Endothelial cell (in vitro differentiated cells): Measurements from ENCODE around the gene PAPSS2. TPM values are rescaled to one million over a fixed set of nuclear protein-coding genes. Genes with fewer than 3 reads are reported as not detected.

Experiments used
- DNase-seq: peaks from one replicate; pipeline ENCODE4 v3.0.0; 2021; ENCODE audit warnings: low spot score
- H3K27ac Mint-ChIP-seq: one replicate; pipeline ENCODE4 v1.8.0; 2021; ENCODE audit warnings: mixed read lengths, inconsistent platforms; ENCODE audit not compliant: unreplicated experiment
- H3K27me3 Mint-ChIP-seq: one replicate; pipeline ENCODE4 v1.8.0; 2021; ENCODE audit warnings: mild to moderate bottlenecking, moderate library complexity, mixed read lengths, inconsistent platforms; ENCODE audit not compliant: unreplicated experiment
- H3K36me3 Mint-ChIP-seq: one replicate; pipeline ENCODE4 v1.8.0; 2021; ENCODE audit warnings: mild to moderate bottlenecking, low read depth, mixed read lengths, inconsistent platforms; ENCODE audit not compliant: unreplicated experiment
- H3K4me1 Mint-ChIP-seq: one replicate; pipeline ENCODE4 v1.8.0; 2021; ENCODE audit warnings: mild to moderate bottlenecking, mixed read lengths, inconsistent platforms; ENCODE audit not compliant: unreplicated experiment
- H3K4me3 Mint-ChIP-seq: one replicate; pipeline ENCODE4 v1.8.0; 2021; ENCODE audit warnings: mild to moderate bottlenecking, mixed read lengths, inconsistent platforms; ENCODE audit not compliant: unreplicated experiment
- H3K9me3 Mint-ChIP-seq: one replicate; pipeline ENCODE4 v1.8.0; 2021; ENCODE audit warnings: mixed read lengths, inconsistent platforms; ENCODE audit not compliant: unreplicated experiment
- CTCF ChIP-seq: fragments of 200-600 bp; sonication (generic); IDR thresholded peaks from one replicate; pipeline ENCODE4 v1.5.0; 2021; ENCODE audit warnings: antibody characterized with exemption; ENCODE audit not compliant: unreplicated experiment
- total RNA-seq: library from RNA; stranded (reverse); fragmentation: NEBNext Ultra II Directional; extraction: Animal tissue kit (Norgen Biotek cat#: 25700); gene quantifications from one replicate; pipeline ENCODE4 v1.2.1, GENCODE V29; 2021; ENCODE audit not compliant: unreplicated experiment

Gene PAPSS2
- total RNA-seq, 1 donor from 2014 or later = 31.0 TPM

DNA sequence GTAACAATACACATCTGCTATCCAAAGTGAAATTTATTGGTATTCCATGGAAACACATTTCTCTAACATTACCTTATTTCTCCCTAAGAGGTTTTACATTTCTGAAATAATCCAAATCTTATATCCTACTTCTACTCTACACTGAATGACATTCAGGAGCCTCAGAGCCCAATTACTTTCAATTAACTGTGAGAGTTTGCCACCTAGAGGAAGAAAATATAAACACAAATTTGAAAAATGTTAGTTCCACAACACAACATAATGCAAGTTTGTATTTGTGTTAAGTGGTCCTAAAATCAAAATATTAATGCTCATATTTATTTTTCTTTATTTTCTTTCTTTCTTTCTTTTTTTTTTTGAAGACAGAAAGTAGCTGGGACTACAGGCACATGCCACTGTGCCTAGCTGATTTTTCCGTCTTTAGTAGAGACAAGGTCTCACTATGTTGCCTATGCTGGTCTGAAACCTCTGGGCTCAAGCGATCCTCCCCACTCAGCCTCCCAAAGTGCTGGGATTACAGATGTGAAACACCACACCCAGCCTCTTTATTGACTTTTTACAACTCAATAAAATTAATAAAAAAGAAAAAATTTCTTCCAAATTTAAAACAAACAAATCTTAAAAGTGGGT, 112.3 kb downstream of the PAPSS2 start:
- no peak for DNase-seq
- H3K27ac Mint-ChIP-seq = no peak overlapping the region
- no peaks in the 10 kb centered on the region for H3K36me3 Mint-ChIP-seq
- peaks cover 6% of the 10 kb centered on the region for H3K4me1 Mint-ChIP-seq
- no peak overlapping the region for H3K4me3 Mint-ChIP-seq
- peak; percentile 61 for TF ChIP-seq CTCF
- H3K27me3 Mint-ChIP-seq = no peaks in the 10 kb centered on the region
- H3K9me3 Mint-ChIP-seq = no peaks in the 10 kb centered on the region

- Mint-ChIP-seq H3K9me3 (no peaks in the 10 kb centered on the region), H3K4me1 (peaks cover 4% of the 10 kb centered on the region), H3K27me3 (no peaks in the 10 kb centered on the region), H3K27ac (peak overlapping the region; percentile 93), H3K4me3 (no peak overlapping the region), H3K36me3 (no peaks in the 10 kb centered on the region)
- no peak for TF ChIP-seq CTCF
- no peak for DNase-seq
Observed at GRCh38 chr10:87775766-87776165, 116.1 kb downstream of the PAPSS2 start.

DNA sequence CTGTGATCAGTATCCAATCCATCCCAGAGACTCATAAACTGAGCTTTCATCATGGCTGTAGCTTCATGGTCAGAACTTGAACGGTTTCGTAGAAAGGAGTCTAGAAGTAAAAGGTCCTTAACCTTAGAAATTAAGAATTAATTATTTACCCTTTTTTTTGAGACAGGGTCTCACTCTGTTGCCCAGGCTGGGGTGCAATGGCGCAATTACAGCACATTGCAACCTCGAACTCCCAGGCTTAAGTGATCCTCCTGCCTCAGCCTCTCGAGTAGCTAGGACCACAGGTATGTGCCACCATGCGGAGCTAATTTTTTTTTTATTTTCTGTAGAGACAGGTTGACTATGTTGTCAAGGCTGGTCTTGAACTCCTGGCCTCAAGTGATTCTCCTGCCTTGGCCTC, 116.7 kb downstream of the PAPSS2 start:
- Mint-ChIP-seq H3K4me3 (no peak overlapping the region), H3K9me3 (no peaks in the 10 kb centered on the region), H3K27ac (peak overlapping the region; percentile 8), H3K4me1 (peaks cover 4% of the 10 kb centered on the region), H3K27me3 (no peaks in the 10 kb centered on the region), H3K36me3 (peaks cover 1% of the 10 kb centered on the region)
- DNase-seq = no peak
- no peak for TF ChIP-seq CTCF

GRCh38 chr10:87781545-87781944, 121.9 kb downstream of the PAPSS2 start:
- H3K27me3 Mint-ChIP-seq = no peaks in the 10 kb centered on the region
- no peak for TF ChIP-seq CTCF
- no peak overlapping the region for H3K27ac Mint-ChIP-seq
- no peaks in the 10 kb centered on the region for H3K9me3 Mint-ChIP-seq
- DNase-seq = no peak
- no peaks in the 10 kb centered on the region for H3K4me1 Mint-ChIP-seq
- peaks cover 15% of the 10 kb centered on the region for H3K36me3 Mint-ChIP-seq
- no peak overlapping the region for H3K4me3 Mint-ChIP-seq

DNA sequence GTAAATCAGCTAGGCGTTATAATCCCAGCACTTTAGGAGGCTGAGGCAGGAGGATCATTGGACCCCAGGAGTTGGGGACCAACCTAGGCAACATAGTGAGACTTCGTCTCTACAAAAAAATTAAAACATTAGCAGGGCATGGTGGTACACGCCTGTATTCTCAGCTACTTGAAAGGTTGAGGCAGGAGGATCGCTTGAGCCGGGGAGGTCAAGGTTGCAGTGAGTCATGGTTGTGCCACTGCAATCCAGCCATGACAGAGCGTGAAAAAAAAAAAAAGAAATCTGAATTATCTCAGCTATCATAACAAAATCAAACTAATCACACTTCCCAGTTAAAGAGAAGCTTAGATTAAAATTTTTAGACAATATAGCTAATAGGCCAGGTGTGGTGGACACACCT, 123.0 kb downstream of the PAPSS2 start:
- DNase-seq = no peak
- no peak overlapping the region for H3K4me3 Mint-ChIP-seq
- no peak overlapping the region for H3K27ac Mint-ChIP-seq
- H3K9me3 Mint-ChIP-seq = no peaks in the 10 kb centered on the region
- H3K36me3 Mint-ChIP-seq = peaks cover 15% of the 10 kb centered on the region
- H3K27me3 Mint-ChIP-seq = no peaks in the 10 kb centered on the region
- TF ChIP-seq CTCF = no peak
- no peaks in the 10 kb centered on the region for H3K4me1 Mint-ChIP-seq
